HEK293T (cell line): ENCODE results near the gene TWIST2.

Experiments
- BHLHE40 ChIP-seq: fragments of 450-650 bp; IDR thresholded peaks from 2 replicates; pipeline ENCODE4 v1.6.1; 2016; ENCODE audit warnings: mild to moderate bottlenecking, moderate library complexity, borderline replicate concordance
- FOXA1 ChIP-seq: fragments of 450-650 bp; IDR thresholded peaks from 2 replicates; pipeline ENCODE4 v1.6.1; 2016; ENCODE audit warnings: mild to moderate bottlenecking
- HDGF ChIP-seq: fragments of 450-650 bp; IDR thresholded peaks from 2 replicates; pipeline ENCODE4 v1.6.1; 2017; ENCODE audit warnings: antibody characterized with exemption, borderline replicate concordance
- PKNOX1 ChIP-seq: fragments of 450-650 bp; IDR thresholded peaks from 2 replicates; pipeline ENCODE4 v1.6.1; 2016
- SP1 ChIP-seq: fragments of 450-650 bp; IDR thresholded peaks from 2 replicates; pipeline ENCODE4 v1.6.1; 2017
- TARDBP ChIP-seq: fragments of 450-650 bp; IDR thresholded peaks from 2 replicates; pipeline ENCODE4 v1.6.1; 2016

GRCh38 chr2:238816291-238816690 is 31.6 kb upstream of the TWIST2 start:
- TF ChIP-seq PKNOX1 (no peak), FOXA1 (no peak), HDGF (no peak), TARDBP (no peak), SP1 (no peak), BHLHE40 (no peak)
